ENCODE data around the gene ADAMTSL3. TPM values are rescaled to one million over a fixed set of nuclear protein-coding genes. Genes with fewer than 3 reads are reported as not detected.
"Not testable (repeated sequence)": the region's sequence is repeated elsewhere in the genome, so short reads cannot be mapped to it uniquely, and the experiment has no call there.

The ADAMTSL3 gene
- total RNA-seq, 2 experiments from 2014 or later, result not detected

GRCh38 chr15:84068674-84069073, 414.8 kb downstream of the ADAMTSL3 start:
- H3K4me3 Mint-ChIP-seq; H3K36me3 Mint-ChIP-seq (ENCODE audit: low read depth); H3K9me3 Mint-ChIP-seq; POLR2A ChIA-PET; CTCF ChIA-PET; H3K4me1 Mint-ChIP-seq; H3K27ac Mint-ChIP-seq; DNase-seq: not testable (repeated sequence)
- peaks cover 13% of the 10 kb centered on the region for H3K27me3 Mint-ChIP-seq

GRCh38 chr15:84078038-84078437, 424.1 kb downstream of the ADAMTSL3 start:
- DNase-seq; H3K9me3 Mint-ChIP-seq; POLR2A ChIA-PET; H3K4me3 Mint-ChIP-seq; H3K27ac Mint-ChIP-seq; H3K36me3 Mint-ChIP-seq (ENCODE audit: low read depth); CTCF ChIA-PET: not testable (repeated sequence)
- Mint-ChIP-seq H3K4me1 (peaks cover 13% of the 10 kb centered on the region), H3K27me3 (peaks cover 54% of the 10 kb centered on the region)

GRCh38 chr15:84079325-84079884, 425.5 kb downstream of the ADAMTSL3 start:
- H3K27ac Mint-ChIP-seq; H3K9me3 Mint-ChIP-seq; DNase-seq; H3K36me3 Mint-ChIP-seq (ENCODE audit: low read depth); CTCF ChIA-PET; POLR2A ChIA-PET: not testable (repeated sequence)
- Mint-ChIP-seq H3K27me3 (peaks cover 43% of the 10 kb centered on the region), H3K4me3 (peak overlapping the region; percentile 77), H3K4me1 (peaks cover 13% of the 10 kb centered on the region)

- peak overlapping the region; percentile 77 for H3K4me3 Mint-ChIP-seq
- H3K27ac Mint-ChIP-seq, result no peak overlapping the region
- H3K27me3 Mint-ChIP-seq, result peaks cover 38% of the 10 kb centered on the region
- no peaks in the 10 kb centered on the region for H3K36me3 Mint-ChIP-seq (ENCODE audit: low read depth)
- no peaks in the 10 kb centered on the region for H3K9me3 Mint-ChIP-seq
- ChIA-PET POLR2A (no interaction called here), CTCF (no interaction called here)
- peak; percentile 79 for DNase-seq
- peaks cover 13% of the 10 kb centered on the region for H3K4me1 Mint-ChIP-seq
These were observed 426.2 kb downstream of the ADAMTSL3 start for GRCh38 chr15:84079885-84080777.

GRCh38 chr15:84080778-84081084, 426.8 kb downstream of the ADAMTSL3 start:
- CTCF ChIA-PET; DNase-seq; POLR2A ChIA-PET; H3K36me3 Mint-ChIP-seq (ENCODE audit: low read depth); H3K9me3 Mint-ChIP-seq; H3K27ac Mint-ChIP-seq: not testable (repeated sequence)
- peaks cover 13% of the 10 kb centered on the region for H3K4me1 Mint-ChIP-seq
- H3K4me3 Mint-ChIP-seq, result peak overlapping the region; percentile 77
- H3K27me3 Mint-ChIP-seq, result peaks cover 40% of the 10 kb centered on the region

GRCh38 chr15:84081391-84082168, 427.7 kb downstream of the ADAMTSL3 start:
- Mint-ChIP-seq H3K9me3 (no peaks in the 10 kb centered on the region), H3K4me1 (peaks cover 13% of the 10 kb centered on the region), H3K36me3 (ENCODE audit: low read depth) (no peaks in the 10 kb centered on the region), H3K4me3 (no peak overlapping the region), H3K27me3 (peaks cover 36% of the 10 kb centered on the region), H3K27ac (no peak overlapping the region)
- ChIA-PET CTCF (no interaction called here), POLR2A (no interaction called here)
- DNase-seq, result no peak

- Mint-ChIP-seq H3K4me1 (peaks cover 13% of the 10 kb centered on the region), H3K27me3 (peaks cover 28% of the 10 kb centered on the region), H3K9me3 (no peaks in the 10 kb centered on the region), H3K36me3 (ENCODE audit: low read depth) (no peaks in the 10 kb centered on the region), H3K27ac (no peak overlapping the region), H3K4me3 (no peak overlapping the region)
- no peak for DNase-seq
- ChIA-PET POLR2A (no interaction called here), CTCF (no interaction called here)
These were observed 428.8 kb downstream of the ADAMTSL3 start for GRCh38 chr15:84082739-84083138.

- DNase-seq; H3K27ac Mint-ChIP-seq; POLR2A ChIA-PET; H3K9me3 Mint-ChIP-seq; H3K4me1 Mint-ChIP-seq; CTCF ChIA-PET; H3K36me3 Mint-ChIP-seq (ENCODE audit: low read depth); H3K4me3 Mint-ChIP-seq: not testable (repeated sequence)
- peaks cover 15% of the 10 kb centered on the region for H3K27me3 Mint-ChIP-seq
These were observed 432.1 kb downstream of the ADAMTSL3 start for GRCh38 chr15:84086071-84086470.

Other genes starting within 250 kb of the ADAMTSL3 start
- gene SH3GL3, start 206.8 kb upstream of the ADAMTSL3 start, total RNA-seq, result not detected